SU-DHL-6 (cell line): ENCODE data around the gene RGS13.

Experiments used
- EZH2phosphoT487 ChIP-seq: fragments of 200-600 bp; sonication (generic), shearing (Covaris generic); conservative IDR thresholded peaks from 2 replicates; pipeline ENCODE4 v1.6.1; 2018; ENCODE audit warnings: mild to moderate bottlenecking, antibody characterized with exemption, low read length, moderate library complexity, mixed read lengths
- TF ChIP-seq, protein P1 (sequence below): fragments of 200-600 bp; sonication (generic); IDR thresholded peaks from one replicate; pipeline ENCODE4 v1.5.1; 2017; ENCODE audit warnings: antibody characterized with exemption, mild to moderate bottlenecking, low read length, moderate library complexity; ENCODE audit not compliant: insufficient read depth, poor library complexity, severe bottlenecking

DNA sequence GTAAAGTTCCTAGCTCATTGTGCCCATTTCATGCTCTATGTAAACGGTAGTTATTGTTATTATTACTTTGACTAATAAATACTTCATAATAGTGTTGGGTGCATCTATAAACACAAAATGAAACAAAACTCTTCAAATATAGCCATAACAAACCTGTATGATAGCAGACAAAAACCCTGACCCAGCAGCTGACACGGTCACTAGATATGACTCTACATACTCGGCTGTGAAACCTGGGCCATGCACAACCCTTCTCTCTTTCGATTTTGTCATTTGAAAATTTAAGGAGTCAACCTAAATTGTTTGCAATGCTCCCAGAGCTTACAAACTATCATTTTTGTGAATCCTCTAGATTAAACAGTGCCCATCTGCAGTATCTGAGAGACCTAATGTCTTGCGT, 8.0 kb upstream of the RGS13 start:
- TF ChIP-seq, protein P1, sequence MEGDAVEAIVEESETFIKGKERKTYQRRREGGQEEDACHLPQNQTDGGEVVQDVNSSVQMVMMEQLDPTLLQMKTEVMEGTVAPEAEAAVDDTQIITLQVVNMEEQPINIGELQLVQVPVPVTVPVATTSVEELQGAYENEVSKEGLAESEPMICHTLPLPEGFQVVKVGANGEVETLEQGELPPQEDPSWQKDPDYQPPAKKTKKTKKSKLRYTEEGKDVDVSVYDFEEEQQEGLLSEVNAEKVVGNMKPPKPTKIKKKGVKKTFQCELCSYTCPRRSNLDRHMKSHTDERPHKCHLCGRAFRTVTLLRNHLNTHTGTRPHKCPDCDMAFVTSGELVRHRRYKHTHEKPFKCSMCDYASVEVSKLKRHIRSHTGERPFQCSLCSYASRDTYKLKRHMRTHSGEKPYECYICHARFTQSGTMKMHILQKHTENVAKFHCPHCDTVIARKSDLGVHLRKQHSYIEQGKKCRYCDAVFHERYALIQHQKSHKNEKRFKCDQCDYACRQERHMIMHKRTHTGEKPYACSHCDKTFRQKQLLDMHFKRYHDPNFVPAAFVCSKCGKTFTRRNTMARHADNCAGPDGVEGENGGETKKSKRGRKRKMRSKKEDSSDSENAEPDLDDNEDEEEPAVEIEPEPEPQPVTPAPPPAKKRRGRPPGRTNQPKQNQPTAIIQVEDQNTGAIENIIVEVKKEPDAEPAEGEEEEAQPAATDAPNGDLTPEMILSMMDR: no peak
- TF ChIP-seq EZH2phosphoT487: no peak
